ENCODE data around the gene CHDH.

DNA sequence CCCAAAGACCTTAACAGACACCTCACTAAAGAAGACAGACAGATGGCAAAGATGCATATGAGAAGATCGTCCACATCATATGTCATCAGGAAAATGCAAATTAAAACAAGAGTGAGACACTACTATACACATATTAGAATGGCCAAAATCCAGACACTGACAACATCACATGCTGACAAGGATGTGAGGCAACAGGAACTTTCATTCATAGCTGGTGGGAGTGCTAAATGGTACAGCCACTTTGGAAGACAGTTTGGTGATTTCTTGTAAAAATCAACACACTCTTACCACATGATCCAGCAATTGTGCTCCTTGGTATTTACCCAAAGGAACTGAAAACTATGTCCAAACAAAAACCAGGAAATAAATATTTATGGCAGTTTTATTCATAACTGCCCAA is 17.6 kb downstream of the CHDH start:
- TF ChIP-seq EP300 (IDR thresholded peaks at IDR 0.05; ENCODE audit: low read depth) (no peak), POLR2A (IDR thresholded peaks at IDR 0.05) (no peak)
- TF ChIP-seq, protein P1, sequence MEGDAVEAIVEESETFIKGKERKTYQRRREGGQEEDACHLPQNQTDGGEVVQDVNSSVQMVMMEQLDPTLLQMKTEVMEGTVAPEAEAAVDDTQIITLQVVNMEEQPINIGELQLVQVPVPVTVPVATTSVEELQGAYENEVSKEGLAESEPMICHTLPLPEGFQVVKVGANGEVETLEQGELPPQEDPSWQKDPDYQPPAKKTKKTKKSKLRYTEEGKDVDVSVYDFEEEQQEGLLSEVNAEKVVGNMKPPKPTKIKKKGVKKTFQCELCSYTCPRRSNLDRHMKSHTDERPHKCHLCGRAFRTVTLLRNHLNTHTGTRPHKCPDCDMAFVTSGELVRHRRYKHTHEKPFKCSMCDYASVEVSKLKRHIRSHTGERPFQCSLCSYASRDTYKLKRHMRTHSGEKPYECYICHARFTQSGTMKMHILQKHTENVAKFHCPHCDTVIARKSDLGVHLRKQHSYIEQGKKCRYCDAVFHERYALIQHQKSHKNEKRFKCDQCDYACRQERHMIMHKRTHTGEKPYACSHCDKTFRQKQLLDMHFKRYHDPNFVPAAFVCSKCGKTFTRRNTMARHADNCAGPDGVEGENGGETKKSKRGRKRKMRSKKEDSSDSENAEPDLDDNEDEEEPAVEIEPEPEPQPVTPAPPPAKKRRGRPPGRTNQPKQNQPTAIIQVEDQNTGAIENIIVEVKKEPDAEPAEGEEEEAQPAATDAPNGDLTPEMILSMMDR (IDR thresholded peaks at IDR 0.05): no peak
